ENCODE results near the gene ATF2.

ATF2 gene

GRCh38 chr2:175151791-175152190, 16.2 kb downstream of the ATF2 start:
- H3K4me3 ChIP-seq (ENCODE audit: low read length), result no peak overlapping the region
- DNase-seq (ENCODE audit: low read depth), result no peak
- no peak for TF ChIP-seq CTCF (IDR thresholded peaks at IDR 0.05; ENCODE audit: insufficient read depth, low read depth, low read length, missing control alignments)

- no peak for TF ChIP-seq CTCF (IDR thresholded peaks at IDR 0.05; ENCODE audit: insufficient read depth, low read depth, low read length, missing control alignments)
- DNase-seq (ENCODE audit: low read depth), result no peak
- no peak overlapping the region for H3K4me3 ChIP-seq (ENCODE audit: low read length)
Observed at GRCh38 chr2:175147186-175147585, 20.8 kb downstream of the ATF2 start.

- no peak for DNase-seq (ENCODE audit: low read depth)
- H3K4me3 ChIP-seq (ENCODE audit: low read length), result no peak overlapping the region
- TF ChIP-seq CTCF (IDR thresholded peaks at IDR 0.05; ENCODE audit: insufficient read depth, low read depth, low read length, missing control alignments), result no peak
Observed at GRCh38 chr2:175143678-175144077, 24.3 kb downstream of the ATF2 start.

GRCh38 chr2:175143191-175143590, 24.8 kb downstream of the ATF2 start:
- H3K4me3 ChIP-seq (ENCODE audit: low read length), result no peak overlapping the region
- TF ChIP-seq CTCF (IDR thresholded peaks at IDR 0.05; ENCODE audit: insufficient read depth, low read depth, low read length, missing control alignments), result no peak
- no peak for DNase-seq (ENCODE audit: low read depth)

- no peak overlapping the region for H3K4me3 ChIP-seq (ENCODE audit: low read length)
- DNase-seq (ENCODE audit: low read depth), result no peak
- TF ChIP-seq CTCF (IDR thresholded peaks at IDR 0.05; ENCODE audit: insufficient read depth, low read depth, low read length, missing control alignments), result no peak
Observed at GRCh38 chr2:175140332-175140731, 27.7 kb downstream of the ATF2 start.

- no peak for DNase-seq (ENCODE audit: low read depth)
- no peak overlapping the region for H3K4me3 ChIP-seq (ENCODE audit: low read length)
- TF ChIP-seq CTCF (IDR thresholded peaks at IDR 0.05; ENCODE audit: insufficient read depth, low read depth, low read length, missing control alignments), result no peak
Observed at GRCh38 chr2:175137793-175138192, 30.2 kb downstream of the ATF2 start.

- TF ChIP-seq CTCF (IDR thresholded peaks at IDR 0.05; ENCODE audit: insufficient read depth, low read depth, low read length, missing control alignments), result no peak
- no peak for DNase-seq (ENCODE audit: low read depth)
- no peak overlapping the region for H3K4me3 ChIP-seq (ENCODE audit: low read length)
Observed at GRCh38 chr2:175136334-175137215, 31.4 kb downstream of the ATF2 start.
